K562 (cell line): Measurements from ENCODE around the gene PRKCQ. TPM values are rescaled to one million over a fixed set of nuclear protein-coding genes. Genes with fewer than 3 reads are reported as not detected.

ENCODE experiments used
- DPF2 ChIP-seq: fragments of 450-650 bp; IDR thresholded peaks from 2 replicates; pipeline ENCODE4 v1.6.1; 2016
- GATAD2A ChIP-seq: fragments of 450-650 bp; IDR thresholded peaks from 2 replicates; pipeline ENCODE4 v1.6.1; 2017
- HIVEP1 ChIP-seq: fragments of 250-450 bp; sonication (Bioruptor Pico); IDR thresholded peaks from 2 replicates; pipeline ENCODE4 v1.4.0; 2020; ENCODE audit warnings: mild to moderate bottlenecking
- HMGXB4 ChIP-seq: sonication (generic); formaldehyde crosslinking; IDR thresholded peaks from 2 replicates; pipeline ENCODE4 v1.8.1; 2023; ENCODE audit warnings: mild to moderate bottlenecking, missing genetic modification reagents
- KLF16 ChIP-seq: IDR thresholded peaks from 2 replicates; pipeline ENCODE4 v1.6.1; 2016; ENCODE audit warnings: antibody characterized with exemption
- MEF2A ChIP-seq: IDR thresholded peaks from 2 replicates; pipeline ENCODE4 v1.6.1; 2011; ENCODE audit warnings: low read depth, mild to moderate bottlenecking, low read length, moderate library complexity; ENCODE audit not compliant: control insufficient read depth
- NFE2L1 ChIP-seq: fragments of 450-650 bp; IDR thresholded peaks from 2 replicates; pipeline ENCODE4 v1.6.1; 2016; ENCODE audit warnings: missing genetic modification characterization, low read depth, mild to moderate bottlenecking, missing compliant biosample characterization, moderate library complexity, borderline replicate concordance
- NKRF ChIP-seq: fragments of 450-650 bp; IDR thresholded peaks from 2 replicates; pipeline ENCODE4 v1.6.1; 2016; ENCODE audit warnings: borderline replicate concordance
- U2AF2 ChIP-seq: fragments of 200-400 bp; formaldehyde crosslinking; optimal IDR thresholded peaks from 2 replicates; pipeline ENCODE3; 2017; ENCODE audit warnings: low read depth, mild to moderate bottlenecking, low read length
- WHSC1 ChIP-seq: IDR thresholded peaks from one replicate; pipeline ENCODE4 v1.6.1; 2012; ENCODE audit warnings: low read length, control low read depth, inconsistent platforms
- ZNF121 ChIP-seq: sonication (generic); formaldehyde crosslinking; conservative IDR thresholded peaks from 2 replicates; pipeline ENCODE4 v1.8.0; 2022; ENCODE audit warnings: missing genetic modification reagents
- ZNF280B ChIP-seq: fragments of 250-450 bp; sonication (Bioruptor Pico); IDR thresholded peaks from 2 replicates; pipeline ENCODE4 v1.5.1; 2021; ENCODE audit warnings: mild to moderate bottlenecking
- polyA plus RNA-seq, 8 experiments: library from polyadenylated mRNA; depleted of rRNA in 4 of 8; stranded (reverse) in 5 of 8; unstranded in 3 of 8; fragments of >200 nt; fragmentation: Nextera tagmentation in 2 of 8; fragmentation: Illumina TruSeq in 1 of 8; extraction: Ambion mirVana in 2 of 8; extraction: Trizol in 1 of 8; gene quantifications; 2 replicates each; pipeline versions ENCODE4 v1.2.1 to v1.2.3, GENCODE V29; 2011 to 2014; ENCODE audit warnings: inconsistent platforms in 1 of 8, missing spikeins in 1 of 8
- total RNA-seq, 7 experiments: library from RNA; depleted of rRNA in 6 of 7; stranded (reverse); fragments of >200 nt in 6 of 7; fragmentation: Illumina TruSeq in 2 of 7; extraction: Trizol in 2 of 7; gene quantifications; 2 replicates each; pipeline versions ENCODE4 v1.2.1 to v1.2.3, GENCODE V29; 2011 to 2021; ENCODE audit warnings: low replicate concordance in 1 of 7

Gene PRKCQ
- total and polyA plus RNA-seq, 9 of the 15 experiments (the other 6 are each of a cell fraction or from before 2014, with no cell fraction given), result 4.4 to 23.3 (median 14.6) TPM

GRCh38 chr10:6580279-6581029 lies 378 bp upstream of the PRKCQ start (continued):
- TF ChIP-seq ZNF121 (CRISPR knock-in tag) (no peak), WHSC1 (no peak), U2AF2 (no peak), ZNF280B (no peak), KLF16 (no peak), NFE2L1 (tag) (no peak), HIVEP1 (CRISPR knock-in tag) (no peak), NKRF (0 out of 2 replicates have a peak, but pooled peaks have one; percentile 15), MEF2A (no peak), HMGXB4 (no peak; the same call in 1 of the 2 replicates), DPF2 (peak; percentile 10; the same call in 1 of the 2 replicates), GATAD2A (no peak)
